Measurements from ENCODE around the gene SHISA7. TPM values are rescaled to one million over a fixed set of nuclear protein-coding genes. Genes with fewer than 3 reads are reported as not detected.
"Not testable (repeated sequence)": the region's sequence is repeated elsewhere in the genome, so short reads cannot be mapped to it uniquely, and the experiment has no call there.

SHISA7 gene
- polyA plus RNA-seq, 4 donors: 0.12 to 0.21 TPM; not detected in 2

- peaks cover 0 to 13% of the 10 kb centered on the region in 2 donors for H3K9me3 ChIP-seq (ENCODE audit: control insufficient read depth in 2 of 2, insufficient read depth in 1 of 2, low read depth in 1 of 2, low read length in 1 of 2)
- no peak for DNase-seq
- H3K4me1 ChIP-seq (ENCODE audit: control insufficient read depth in 3 of 3, insufficient read depth in 2 of 3, low read depth in 1 of 3, low read length in 2 of 3): peaks cover 7 to 16% (median 8%) of the 10 kb centered on the region in 3 donors
- no peak overlapping the region for H3K4me3 ChIP-seq (ENCODE audit: low read depth in 1 of 3, low read length in 3 of 3)
- no peaks in the 10 kb centered on the region for H3K27me3 ChIP-seq (ENCODE audit: control insufficient read depth in 3 of 3, insufficient read depth in 3 of 3, low read length in 3 of 3)
- WGBS, 3 donors: 87 to 91% (median 91%) methylated on average over 2 of the region's 2 CpGs
- no peak for FAIRE-seq
- H3K36me3 ChIP-seq (ENCODE audit: control insufficient read depth in 3 of 3, insufficient read depth in 2 of 3, low read depth in 1 of 3, low read length in 3 of 3): peaks cover 0 to 15% (median 0%) of the 10 kb centered on the region in 3 donors
- H3K27ac ChIP-seq (ENCODE audit: low read depth in 1 of 3, low read length in 2 of 3): no peak overlapping the region
Observed at GRCh38 chr19:55410168-55410567, 32.9 kb downstream of the SHISA7 start.

DNA sequence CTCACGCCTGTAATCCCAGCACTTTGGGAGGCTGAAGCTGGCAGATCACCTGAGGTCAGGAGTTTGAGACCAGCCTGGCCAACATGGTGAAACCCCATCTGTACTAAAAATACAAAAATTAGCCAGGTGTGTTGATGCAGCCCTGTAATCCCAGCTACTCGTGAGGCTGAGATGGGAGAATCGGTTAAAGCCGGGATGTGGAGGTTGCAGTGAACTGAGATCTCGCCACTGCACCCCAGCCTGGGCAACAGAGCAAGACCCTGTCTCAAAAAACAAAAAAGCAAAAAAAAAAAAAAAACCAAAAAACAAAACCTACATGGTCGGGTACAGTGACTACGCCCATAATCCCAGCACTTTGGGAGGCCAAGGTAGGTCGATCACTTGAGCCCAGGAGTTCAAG is 33.9 kb downstream of the SHISA7 start:
- H3K36me3 ChIP-seq (ENCODE audit: control insufficient read depth in 3 of 3, insufficient read depth in 2 of 3, low read depth in 1 of 3, low read length in 3 of 3): peaks cover 0 to 21% (median 0%) of the 10 kb centered on the region in 3 donors
- FAIRE-seq; DNase-seq; H3K4me3 ChIP-seq (ENCODE audit: low read depth in 1 of 3, low read length in 3 of 3); H3K27ac ChIP-seq (ENCODE audit: low read depth in 1 of 3, low read length in 2 of 3); H3K27me3 ChIP-seq (ENCODE audit: control insufficient read depth in 3 of 3, insufficient read depth in 3 of 3, low read length in 3 of 3): not testable (repeated sequence)
- H3K9me3 ChIP-seq (ENCODE audit: control insufficient read depth in 2 of 2, insufficient read depth in 1 of 2, low read depth in 1 of 2, low read length in 1 of 2): peaks cover 0 to 13% of the 10 kb centered on the region in 2 donors
- WGBS, 3 donors: 92 to 95% (median 93%) methylated on average over 8 of the region's 8 CpGs
- peaks cover 7 to 16% (median 8%) of the 10 kb centered on the region in 3 donors for H3K4me1 ChIP-seq (ENCODE audit: control insufficient read depth in 3 of 3, insufficient read depth in 2 of 3, low read depth in 1 of 3, low read length in 2 of 3)

DNA sequence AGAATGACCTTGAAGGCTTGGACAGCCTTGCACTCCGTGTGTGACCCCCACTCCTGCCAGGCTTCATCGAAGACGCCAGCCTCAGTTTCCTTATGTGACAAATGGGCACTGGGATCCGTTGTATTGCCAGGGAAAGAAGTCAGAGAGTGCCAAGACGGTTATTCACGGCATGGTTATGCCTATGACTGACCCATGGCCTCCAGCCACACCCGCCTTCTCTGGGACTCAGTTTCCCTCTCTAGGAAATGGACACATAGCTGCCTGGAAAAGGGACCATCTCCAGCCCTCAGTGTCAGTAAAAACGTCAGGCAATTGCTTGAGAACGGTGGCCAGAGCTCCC is 34.6 kb downstream of the SHISA7 start:
- peak overlapping the region; percentile 6 to 98 (median 95) for H3K27ac ChIP-seq (ENCODE audit: low read depth in 1 of 3, low read length in 2 of 3)
- H3K27me3 ChIP-seq (ENCODE audit: control insufficient read depth in 3 of 3, insufficient read depth in 3 of 3, low read length in 3 of 3): no peaks in the 10 kb centered on the region
- WGBS, 3 donors: 68 to 72% (median 69%) methylated on average over 9 of the region's 9 CpGs
- H3K36me3 ChIP-seq (ENCODE audit: control insufficient read depth in 3 of 3, insufficient read depth in 2 of 3, low read depth in 1 of 3, low read length in 3 of 3): peaks cover 0 to 28% (median 0%) of the 10 kb centered on the region in 3 donors
- peak overlapping the region in 2 of 3 donors; percentile 50 to 82 for H3K4me3 ChIP-seq (ENCODE audit: low read depth in 1 of 3, low read length in 3 of 3)
- H3K4me1 ChIP-seq (ENCODE audit: control insufficient read depth in 3 of 3, insufficient read depth in 2 of 3, low read depth in 1 of 3, low read length in 2 of 3): peaks cover 7 to 16% (median 8%) of the 10 kb centered on the region in 3 donors
- FAIRE-seq (no peak), DNase-seq (no peak)
- H3K9me3 ChIP-seq (ENCODE audit: control insufficient read depth in 2 of 2, insufficient read depth in 1 of 2, low read depth in 1 of 2, low read length in 1 of 2): peaks cover 0 to 13% of the 10 kb centered on the region in 2 donors

GRCh38 chr19:55407800-55408532 is 35.1 kb downstream of the SHISA7 start:
- H3K36me3 ChIP-seq (ENCODE audit: control insufficient read depth in 3 of 3, insufficient read depth in 2 of 3, low read depth in 1 of 3, low read length in 3 of 3): peaks cover under 1 to 32% (median 1%) of the 10 kb centered on the region in 3 donors
- peak overlapping the region; percentile 95 to 98 (median 97) for H3K27ac ChIP-seq (ENCODE audit: low read depth in 1 of 3, low read length in 2 of 3)
- FAIRE-seq: no peak
- H3K4me3 ChIP-seq (ENCODE audit: low read depth in 1 of 3, low read length in 3 of 3): peak overlapping the region; percentile 50 to 89 (median 82)
- WGBS, 3 donors: 1% methylated on average over 63 to 72 of the region's 72 CpGs
- H3K9me3 ChIP-seq (ENCODE audit: control insufficient read depth in 2 of 2, insufficient read depth in 1 of 2, low read depth in 1 of 2, low read length in 1 of 2): peaks cover 0 to 13% of the 10 kb centered on the region in 2 donors
- H3K4me1 ChIP-seq (ENCODE audit: control insufficient read depth in 3 of 3, insufficient read depth in 2 of 3, low read depth in 1 of 3, low read length in 2 of 3): peaks cover 7 to 16% (median 8%) of the 10 kb centered on the region in 3 donors
- peak; percentile 99 for DNase-seq
- no peaks in the 10 kb centered on the region for H3K27me3 ChIP-seq (ENCODE audit: control insufficient read depth in 3 of 3, insufficient read depth in 3 of 3, low read length in 3 of 3)

- H3K27me3 ChIP-seq (ENCODE audit: control insufficient read depth in 3 of 3, insufficient read depth in 3 of 3, low read length in 3 of 3); FAIRE-seq: not testable (repeated sequence)
- Histone ChIP-seq H3K36me3 (ENCODE audit: control insufficient read depth in 3 of 3, insufficient read depth in 2 of 3, low read depth in 1 of 3, low read length in 3 of 3) (peaks cover 2 to 37% (median 5%) of the 10 kb centered on the region in 3 donors), H3K27ac (ENCODE audit: low read depth in 1 of 3, low read length in 2 of 3) (peak within 1 kb of the TSS; percentile 95 to 98 (median 97)), H3K4me3 (ENCODE audit: low read depth in 1 of 3, low read length in 3 of 3) (peak within 1 kb of the TSS; percentile 69 to 89 (median 82)), H3K4me1 (ENCODE audit: control insufficient read depth in 3 of 3, insufficient read depth in 2 of 3, low read depth in 1 of 3, low read length in 2 of 3) (peaks cover 7 to 16% (median 8%) of the 10 kb centered on the region in 3 donors), H3K9me3 (ENCODE audit: control insufficient read depth in 2 of 2, insufficient read depth in 1 of 2, low read depth in 1 of 2, low read length in 1 of 2) (peaks cover 0 to 13% of the 10 kb centered on the region in 2 donors)
- peak in 1 of 2 donors; percentile 62 for DNase-seq
- WGBS, 3 donors: 0 to 2% (median 1%) methylated on average over 10 to 36 of the region's 36 CpGs
Observed at GRCh38 chr19:55407550-55407799, 35.6 kb downstream of the SHISA7 start, which contains the start of gene UBE2S. TSS of gene UBE2S (minus strand) at chr19:55407788. CDS start at chr19:55407589, 199 bp downstream.

DNA sequence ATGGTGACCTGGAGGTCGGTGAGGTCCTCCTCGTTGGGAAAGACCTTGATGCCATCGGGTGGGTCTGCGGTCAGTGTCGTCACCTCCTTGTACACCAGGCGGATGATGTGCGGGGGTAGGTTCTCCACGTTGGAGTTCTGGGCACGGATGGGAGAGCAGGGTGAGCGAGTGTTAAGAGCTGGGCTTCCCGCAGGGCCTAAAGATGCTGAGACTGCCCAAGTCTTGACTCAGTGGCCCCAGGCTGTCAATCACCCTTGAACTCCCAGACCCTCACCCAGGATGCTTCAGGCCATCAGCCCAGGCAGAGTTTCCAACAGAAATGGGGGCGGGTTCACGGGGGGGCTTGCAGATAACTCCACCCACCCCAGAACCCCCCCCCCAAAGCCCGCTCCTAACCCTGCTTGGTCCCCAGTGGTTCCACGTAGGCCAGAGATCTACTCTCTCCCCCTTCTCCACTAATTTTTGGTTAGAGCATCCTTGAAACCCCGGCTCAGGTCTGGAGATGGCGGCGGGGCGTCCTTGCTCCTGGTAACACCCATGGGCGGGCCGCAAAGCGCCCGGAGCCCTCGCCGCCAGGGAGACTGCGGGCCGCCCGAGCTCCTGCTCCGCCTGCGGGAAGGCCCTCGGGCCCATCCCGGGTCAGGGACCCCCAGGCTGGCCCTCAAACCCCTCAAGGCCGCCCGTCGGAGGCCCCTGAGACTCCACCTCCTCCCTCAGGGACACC is 36.1 kb downstream of the SHISA7 start:
- H3K9me3 ChIP-seq (ENCODE audit: control insufficient read depth in 2 of 2, insufficient read depth in 1 of 2, low read depth in 1 of 2, low read length in 1 of 2): peaks cover 0 to 13% of the 10 kb centered on the region in 2 donors
- peak overlapping the region; percentile 69 to 89 (median 82) for H3K4me3 ChIP-seq (ENCODE audit: low read depth in 1 of 3, low read length in 3 of 3)
- H3K27me3 ChIP-seq (ENCODE audit: control insufficient read depth in 3 of 3, insufficient read depth in 3 of 3, low read length in 3 of 3): no peaks in the 10 kb centered on the region
- H3K4me1 ChIP-seq (ENCODE audit: control insufficient read depth in 3 of 3, insufficient read depth in 2 of 3, low read depth in 1 of 3, low read length in 2 of 3): peaks cover 7 to 16% (median 8%) of the 10 kb centered on the region in 3 donors
- FAIRE-seq (no peak), DNase-seq (peak in 1 of 2 donors; percentile 27)
- peak overlapping the region; percentile 95 to 98 (median 97) for H3K27ac ChIP-seq (ENCODE audit: low read depth in 1 of 3, low read length in 2 of 3)
- WGBS, 3 donors: 14 to 20% (median 14%) methylated on average over 32 to 35 of the region's 35 CpGs
- H3K36me3 ChIP-seq (ENCODE audit: control insufficient read depth in 3 of 3, insufficient read depth in 2 of 3, low read depth in 1 of 3, low read length in 3 of 3): peaks cover 6 to 42% (median 10%) of the 10 kb centered on the region in 3 donors

- H3K4me3 ChIP-seq (ENCODE audit: low read depth in 1 of 3, low read length in 3 of 3): peak overlapping the region in 2 of 3 donors; percentile 69 to 82
- WGBS, 3 donors: 77 to 92% (median 79%) methylated on average over 14 of the region's 14 CpGs
- DNase-seq: no peak
- H3K4me1 ChIP-seq (ENCODE audit: control insufficient read depth in 3 of 3, insufficient read depth in 2 of 3, low read depth in 1 of 3, low read length in 2 of 3): peaks cover 7 to 16% (median 8%) of the 10 kb centered on the region in 3 donors
- H3K36me3 ChIP-seq (ENCODE audit: control insufficient read depth in 3 of 3, insufficient read depth in 2 of 3, low read depth in 1 of 3, low read length in 3 of 3): peaks cover 6 to 48% (median 12%) of the 10 kb centered on the region in 3 donors
- H3K9me3 ChIP-seq (ENCODE audit: control insufficient read depth in 2 of 2, insufficient read depth in 1 of 2, low read depth in 1 of 2, low read length in 1 of 2): peaks cover 0 to 13% of the 10 kb centered on the region in 2 donors
- peak overlapping the region in 1 of 3 donors; percentile 95 for H3K27ac ChIP-seq (ENCODE audit: low read depth in 1 of 3, low read length in 2 of 3)
- no peak for FAIRE-seq
- no peaks in the 10 kb centered on the region for H3K27me3 ChIP-seq (ENCODE audit: control insufficient read depth in 3 of 3, insufficient read depth in 3 of 3, low read length in 3 of 3)
Observed at GRCh38 chr19:55406091-55406825, 36.8 kb downstream of the SHISA7 start.

DNA sequence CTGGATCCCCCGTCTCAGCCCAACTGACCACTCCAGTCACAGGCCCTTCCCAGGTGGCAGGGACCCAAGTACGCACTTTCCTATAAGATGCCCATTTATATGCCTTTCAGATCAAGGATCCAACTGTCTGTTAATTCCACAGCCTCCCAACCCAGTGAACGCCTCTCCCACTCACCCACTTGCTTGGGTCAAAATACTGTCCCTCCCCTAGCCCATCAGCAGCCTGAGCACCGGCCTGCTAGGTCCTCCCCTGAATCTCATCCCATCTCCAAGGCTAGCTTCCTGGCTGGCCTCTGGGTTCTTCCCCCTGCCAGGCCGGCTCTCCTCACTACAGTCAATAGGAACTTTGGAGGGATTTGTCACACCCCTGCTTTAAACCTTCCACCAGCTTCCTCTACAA is 37.5 kb downstream of the SHISA7 start:
- FAIRE-seq (no peak), DNase-seq (no peak)
- no peak overlapping the region for H3K4me3 ChIP-seq (ENCODE audit: low read depth in 1 of 3, low read length in 3 of 3)
- H3K36me3 ChIP-seq (ENCODE audit: control insufficient read depth in 3 of 3, insufficient read depth in 2 of 3, low read depth in 1 of 3, low read length in 3 of 3): peaks cover 6 to 53% (median 14%) of the 10 kb centered on the region in 3 donors
- no peak overlapping the region for H3K27ac ChIP-seq (ENCODE audit: low read depth in 1 of 3, low read length in 2 of 3)
- 84 to 93% (median 87%) methylated on average over 5 of the region's 5 CpGs for WGBS, 3 donors
- peaks cover 0 to 13% of the 10 kb centered on the region in 2 donors for H3K9me3 ChIP-seq (ENCODE audit: control insufficient read depth in 2 of 2, insufficient read depth in 1 of 2, low read depth in 1 of 2, low read length in 1 of 2)
- no peaks in the 10 kb centered on the region for H3K27me3 ChIP-seq (ENCODE audit: control insufficient read depth in 3 of 3, insufficient read depth in 3 of 3, low read length in 3 of 3)
- peaks cover 7 to 16% (median 8%) of the 10 kb centered on the region in 3 donors for H3K4me1 ChIP-seq (ENCODE audit: control insufficient read depth in 3 of 3, insufficient read depth in 2 of 3, low read depth in 1 of 3, low read length in 2 of 3)
